GM18498 (cell line): ENCODE measurements around the gene BRINP1.
"Not testable (repeated sequence)": the region's sequence is repeated elsewhere in the genome, so short reads cannot be mapped to it uniquely, and the experiment has no call there.

Source experiments
- ATAC-seq: cut with Tn5 transposase; IDR thresholded peaks from one replicate; pipeline ENCODE4 v1.9.1; 2021; ENCODE audit warnings: mild to moderate bottlenecking, moderate library complexity; ENCODE audit not compliant: unreplicated experiment

The BRINP1 gene

GRCh38 chr9:119216651-119217331 lies 152.4 kb downstream of the BRINP1 start:
- no peak for ATAC-seq

- no peak for ATAC-seq
These were observed 153.6 kb downstream of the BRINP1 start for GRCh38 chr9:119215651-119216050.

DNA sequence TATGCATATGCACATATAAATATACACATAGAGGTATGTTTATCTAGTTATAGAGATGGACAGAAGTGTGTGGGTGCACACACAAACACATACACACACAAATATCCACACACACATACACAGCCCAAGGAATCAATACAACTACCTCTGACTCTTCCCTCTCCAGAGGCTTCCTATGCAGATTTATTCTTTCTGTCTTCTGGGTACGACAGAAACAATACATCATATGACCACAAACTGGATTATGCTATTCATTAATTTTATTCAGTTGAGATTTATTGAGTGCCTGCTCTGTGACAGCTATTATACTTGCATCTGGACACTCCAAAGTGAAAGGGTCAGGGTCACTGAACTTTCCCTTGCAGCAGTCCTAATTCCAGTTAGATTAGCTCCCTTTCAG lies 155.8 kb downstream of the BRINP1 start:
- no peak for ATAC-seq

DNA sequence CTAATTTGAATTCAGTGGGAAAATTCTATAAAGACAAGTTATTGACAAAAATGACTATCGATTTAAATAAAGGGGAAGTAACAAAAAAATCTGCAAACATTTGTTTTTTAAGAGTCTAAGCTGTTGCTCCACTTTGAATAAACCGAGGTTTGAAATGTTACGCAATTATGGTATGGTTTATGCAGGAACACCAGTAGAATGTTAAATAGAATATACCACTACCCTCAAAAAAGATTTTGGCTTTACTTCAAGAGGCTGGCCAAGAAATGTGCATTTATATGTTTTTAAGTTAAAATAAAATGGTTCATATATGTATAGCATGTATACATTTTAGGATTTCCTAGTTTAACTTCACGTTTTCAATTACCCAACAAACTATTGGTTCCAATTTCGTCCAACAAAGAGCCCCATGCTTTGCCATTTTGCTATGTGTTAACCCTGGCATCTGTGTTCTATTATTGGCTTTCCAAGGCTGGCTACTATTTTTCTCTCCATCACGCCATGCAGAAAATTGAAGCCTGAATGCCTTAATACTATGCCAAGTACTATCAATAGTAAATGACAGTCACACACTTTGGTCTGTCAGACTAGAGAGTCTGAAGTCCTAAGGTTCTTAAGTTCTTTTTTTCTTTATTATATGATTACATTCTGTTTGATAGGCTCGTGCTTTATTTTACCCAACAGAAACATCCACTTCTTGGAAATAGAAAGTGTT lies 171.2 kb downstream of the BRINP1 start:
- no peak for ATAC-seq

- no peak for ATAC-seq
These were observed 173.7 kb downstream of the BRINP1 start for GRCh38 chr9:119195521-119195920.

DNA sequence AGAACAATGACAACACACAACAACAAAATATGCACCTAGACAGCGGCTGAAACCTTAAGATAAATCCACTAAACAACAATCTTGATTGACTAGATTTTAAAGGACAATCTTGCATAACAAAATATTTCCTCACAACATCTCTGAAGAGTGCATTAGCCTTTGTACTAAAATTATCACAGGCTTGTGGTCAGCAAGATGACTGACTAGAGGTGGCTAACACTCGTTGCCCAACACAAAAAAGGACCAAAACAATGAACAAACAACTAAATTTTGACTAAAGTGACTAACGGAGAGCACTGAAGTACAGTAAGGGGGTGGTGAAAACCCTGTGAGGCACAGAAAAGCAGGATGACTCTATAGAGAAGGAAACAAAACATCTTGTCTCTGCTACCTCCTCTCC lies 183.9 kb downstream of the BRINP1 start:
- no peak for ATAC-seq

GRCh38 chr9:119184265-119184936 lies 184.8 kb downstream of the BRINP1 start:
- no peak for ATAC-seq

DNA sequence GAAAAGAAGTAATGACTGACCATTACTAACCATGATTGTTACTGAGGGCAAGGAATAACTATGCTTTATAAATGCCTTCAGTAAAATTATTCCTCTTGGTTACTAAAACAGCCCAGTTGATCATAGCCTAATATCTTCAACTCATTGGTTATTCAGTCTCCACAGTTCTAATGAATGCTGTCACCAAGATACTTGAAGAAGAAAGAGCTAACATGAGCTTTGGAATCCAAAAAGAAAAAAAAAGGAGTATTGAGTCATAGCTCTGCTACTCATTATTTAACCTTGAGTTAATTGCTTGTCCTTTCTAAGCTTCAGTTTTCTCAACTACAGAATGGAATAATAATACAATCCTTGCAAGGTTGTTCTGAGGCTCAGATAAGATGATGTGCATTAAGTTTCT lies 187.7 kb downstream of the BRINP1 start:
- ATAC-seq, result no peak

DNA sequence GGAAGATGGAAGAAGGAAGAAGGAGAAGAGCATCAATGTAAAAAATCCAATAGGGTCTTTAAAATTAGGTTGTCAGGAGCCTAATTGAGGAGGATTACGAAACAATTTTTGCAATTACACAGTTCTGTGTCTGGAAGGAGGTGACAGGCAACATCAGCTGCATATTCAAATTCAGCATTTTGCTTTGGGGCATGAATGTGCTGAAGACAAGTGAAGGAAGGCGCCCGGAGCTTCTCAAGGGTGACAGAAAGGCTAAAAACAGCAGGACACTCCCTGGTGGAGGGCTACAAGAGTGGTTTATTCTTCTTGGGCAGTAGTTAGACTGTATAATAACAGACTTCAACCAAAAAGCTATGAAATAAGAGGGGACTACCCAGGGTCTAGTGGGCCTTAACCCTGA lies 188.3 kb downstream of the BRINP1 start:
- ATAC-seq, result no peak

- no peak for ATAC-seq
These were observed 189.5 kb downstream of the BRINP1 start for GRCh38 chr9:119179701-119180100.

DNA sequence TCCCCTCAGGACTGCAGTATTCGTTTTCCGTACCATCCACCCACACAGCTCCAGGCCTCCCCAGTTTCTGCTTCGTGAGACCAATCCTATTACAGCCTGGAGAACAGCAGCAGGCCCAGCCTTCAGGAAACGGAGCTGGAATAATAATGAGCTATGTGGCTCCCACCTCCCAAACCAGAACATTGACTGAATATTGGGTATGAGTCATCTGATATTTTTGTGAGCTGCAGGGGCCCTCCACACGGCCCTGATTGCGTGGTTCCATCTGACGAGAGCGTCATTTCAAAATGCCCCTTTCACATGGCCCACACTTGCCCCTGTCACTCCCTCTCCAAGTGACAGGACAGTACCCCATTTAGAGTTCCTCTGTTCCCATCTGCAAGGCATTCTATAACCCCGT lies 192.0 kb downstream of the BRINP1 start:
- ATAC-seq, result no peak

DNA sequence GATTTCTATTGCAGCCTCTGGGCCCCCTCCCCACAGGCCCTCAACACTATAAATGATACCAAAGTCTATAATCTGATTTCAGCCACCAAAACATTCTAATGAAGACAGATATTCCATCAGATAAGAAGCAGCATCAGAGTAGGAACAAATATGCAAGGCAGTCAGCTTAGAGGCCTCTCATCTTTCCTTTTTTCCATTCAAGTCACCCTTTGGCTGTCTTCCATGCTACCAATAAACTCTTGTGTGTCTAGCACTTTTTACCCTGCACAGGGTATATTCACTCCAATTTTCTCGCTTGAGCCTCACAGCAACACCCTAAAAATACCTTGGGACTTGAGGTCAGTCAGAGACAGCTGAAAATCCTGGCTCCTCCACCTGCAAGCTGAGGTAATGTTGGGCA lies 193.7 kb downstream of the BRINP1 start:
- ATAC-seq, result no peak

GRCh38 chr9:119169222-119169621 lies 200.0 kb downstream of the BRINP1 start:
- not testable (repeated sequence) for ATAC-seq

GRCh38 chr9:119167876-119168275 lies 201.4 kb downstream of the BRINP1 start:
- ATAC-seq, result no peak

- no peak for ATAC-seq
These were observed 202.0 kb downstream of the BRINP1 start for GRCh38 chr9:119167267-119167666.

DNA sequence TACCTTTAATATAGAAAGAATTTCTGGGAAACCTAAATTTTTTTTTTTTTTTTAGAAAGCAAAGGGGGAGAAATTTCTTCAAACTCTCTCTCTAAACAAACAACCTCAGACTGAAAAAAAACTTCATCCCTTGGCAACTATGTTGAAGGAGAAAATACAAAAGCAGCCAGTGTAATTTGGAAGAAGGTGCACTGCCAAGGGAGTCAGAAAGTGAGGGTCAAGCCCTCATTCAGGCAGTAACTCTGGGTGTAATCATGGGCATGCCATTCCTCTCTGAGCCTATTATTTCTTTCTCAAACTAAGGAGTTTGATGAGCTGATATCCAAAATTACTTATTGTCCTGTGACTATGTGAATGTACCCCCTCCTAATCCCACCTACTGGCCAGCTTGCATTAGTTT lies 203.1 kb downstream of the BRINP1 start:
- ATAC-seq, result no peak

DNA sequence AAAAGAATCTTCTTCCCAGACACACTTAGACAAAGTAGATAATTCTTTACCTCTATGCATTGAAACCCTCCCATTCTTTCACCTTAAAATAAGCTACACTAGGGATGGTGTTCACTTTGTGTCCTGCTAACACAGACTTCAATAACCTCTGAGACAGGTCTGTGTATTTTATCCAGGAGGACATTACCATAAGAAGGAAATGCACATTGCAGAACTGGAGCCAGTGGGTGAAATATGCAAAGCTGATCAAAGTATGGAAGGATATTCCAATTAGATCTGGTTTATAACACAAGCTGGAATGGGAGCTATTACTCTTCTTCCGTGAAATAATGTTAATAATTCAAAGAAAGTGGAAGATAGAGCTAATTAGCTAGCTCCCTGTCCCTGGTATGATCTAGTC lies 204.1 kb downstream of the BRINP1 start:
- ATAC-seq, result no peak

- no peak for ATAC-seq
These were observed 204.5 kb downstream of the BRINP1 start for GRCh38 chr9:119164716-119165115.

DNA sequence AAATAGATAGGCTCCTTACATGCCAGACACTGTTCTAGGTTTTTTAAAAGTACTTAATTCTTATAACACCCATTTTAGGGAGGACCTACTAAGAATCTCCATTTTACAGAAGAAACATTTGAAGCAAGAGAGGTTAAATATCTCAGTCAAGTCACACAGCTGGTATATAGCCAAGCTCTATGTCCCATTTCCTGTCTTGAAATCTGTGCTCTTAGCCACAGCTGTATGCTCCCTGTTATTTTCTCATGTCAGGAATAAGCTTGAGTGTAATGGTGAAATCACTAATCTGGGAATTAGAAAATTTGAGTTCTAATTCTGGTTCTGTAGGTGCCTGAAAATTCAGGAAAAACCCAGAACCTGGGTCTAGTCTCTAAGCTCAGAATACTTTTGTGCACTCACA lies 208.7 kb downstream of the BRINP1 start:
- ATAC-seq, result no peak

- no peak for ATAC-seq
These were observed 209.8 kb downstream of the BRINP1 start for GRCh38 chr9:119159386-119159785.

DNA sequence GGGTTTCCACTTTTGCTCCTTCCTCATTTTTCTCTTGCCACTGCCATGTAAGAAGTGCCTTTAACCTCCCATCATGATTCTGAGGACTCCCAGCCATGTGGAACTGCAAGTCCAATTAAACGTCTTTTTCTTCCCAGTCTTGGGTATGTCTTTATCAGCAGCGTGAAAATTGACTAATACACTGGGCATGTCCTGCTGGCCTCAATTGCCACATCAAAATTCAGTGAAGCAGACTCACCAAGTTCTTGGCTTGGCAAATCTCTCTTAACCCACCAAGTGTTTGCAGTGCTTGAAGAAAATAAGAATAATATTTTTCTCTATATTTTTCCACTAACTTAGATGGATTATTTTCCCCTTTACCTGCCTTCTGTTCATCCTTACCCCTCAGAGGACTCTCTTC lies 212.0 kb downstream of the BRINP1 start:
- ATAC-seq, result no peak

DNA sequence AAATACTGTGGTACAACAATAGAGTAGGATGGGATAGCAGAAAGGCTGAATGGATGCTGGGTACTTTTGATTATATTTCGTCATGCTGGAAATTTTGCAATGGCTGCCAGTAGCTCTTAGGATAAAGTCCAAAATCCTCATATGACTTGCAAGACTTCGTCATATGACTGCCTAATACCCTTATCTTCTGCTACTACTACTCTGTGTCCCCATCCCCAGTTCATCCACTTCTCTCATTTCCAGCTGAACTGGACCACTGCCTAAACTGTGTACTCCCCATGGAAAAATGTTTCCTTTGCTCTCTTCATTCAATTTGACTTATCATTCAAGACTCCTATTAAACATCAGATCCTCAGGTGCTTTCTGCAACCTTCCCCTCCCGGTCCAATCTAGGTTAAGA lies 212.9 kb downstream of the BRINP1 start:
- no peak for ATAC-seq
